Skeletal muscle satellite cell (primary cell): ENCODE data around the gene TMED5. TPM values are rescaled to one million over a fixed set of nuclear protein-coding genes. Genes with fewer than 3 reads are reported as not detected.

Experiments used
- H3K27me3 ChIP-seq: 2 replicates; pipeline ENCODE4 v1.7.0; 2013; ENCODE audit warnings: low read length; ENCODE audit not compliant: control insufficient read depth, insufficient read depth
- H3K36me3 ChIP-seq: 2 replicates; pipeline ENCODE4 v1.7.0; 2013; ENCODE audit warnings: mild to moderate bottlenecking, control low read depth, low read length; ENCODE audit not compliant: insufficient read depth
- H3K4me1 ChIP-seq: 2 replicates; pipeline ENCODE4 v1.7.0; 2013; ENCODE audit warnings: low read length; ENCODE audit not compliant: control insufficient read depth, insufficient read depth
- H3K4me2 ChIP-seq: 2 replicates; pipeline ENCODE4 v1.7.0; 2013; ENCODE audit warnings: mild to moderate bottlenecking, low read length
- H3K4me3 ChIP-seq: 2 replicates; pipeline ENCODE4 v1.7.0; 2013; ENCODE audit warnings: low read length
- H3K9ac ChIP-seq: 2 replicates; pipeline ENCODE4 v1.7.0; 2013; ENCODE audit warnings: mild to moderate bottlenecking, low read depth, low read length, moderate library complexity
- H3K9me3 ChIP-seq: replicated peaks from 2 replicates; pipeline ENCODE4 v1.7.0; 2013; ENCODE audit warnings: mild to moderate bottlenecking, control low read depth, low read length
- small RNA-seq: library from RNA; depleted of rRNA; stranded (forward); fragments of <200 nt; gene quantifications from one replicate; pipeline ENCODE3, GENCODE V24; 2012

The TMED5 gene

DNA sequence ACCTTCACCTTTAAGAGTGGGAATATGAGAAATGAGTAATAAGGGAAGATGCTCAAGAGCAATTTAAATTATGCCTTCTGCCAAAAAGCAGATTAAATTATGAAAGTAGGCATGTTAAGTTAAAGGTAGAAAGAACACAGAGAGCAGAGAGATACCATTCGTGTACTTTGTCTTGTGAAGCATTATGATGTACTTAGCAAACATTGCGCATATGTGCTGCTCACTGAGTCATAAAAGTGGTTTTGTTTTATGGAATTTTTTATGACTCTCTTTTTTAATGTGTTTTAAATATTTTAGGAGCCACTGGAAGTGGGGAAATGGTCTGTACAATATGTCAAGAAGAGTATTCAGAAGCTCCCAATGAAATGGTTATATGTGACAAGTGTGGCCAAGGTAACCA is 65.8 kb downstream of the TMED5 start:
- Histone ChIP-seq H3K9ac (no peak overlapping the region), H3K4me2 (peak overlapping the region; percentile 8), H3K4me3 (no peak overlapping the region), H3K27me3 (no peaks in the 10 kb centered on the region), H3K9me3 (no peaks in the 10 kb centered on the region), H3K36me3 (peaks cover 27% of the 10 kb centered on the region), H3K4me1 (peaks cover 25% of the 10 kb centered on the region)

GRCh38 chr1:93113127-93113526 is 67.1 kb downstream of the TMED5 start:
- peaks cover 14% of the 10 kb centered on the region for H3K36me3 ChIP-seq
- peaks cover 25% of the 10 kb centered on the region for H3K4me1 ChIP-seq
- no peaks in the 10 kb centered on the region for H3K27me3 ChIP-seq
- H3K9me3 ChIP-seq, result no peaks in the 10 kb centered on the region
- H3K9ac ChIP-seq, result no peak overlapping the region
- H3K4me3 ChIP-seq, result no peak overlapping the region
- no peak overlapping the region for H3K4me2 ChIP-seq

- Histone ChIP-seq H3K4me1 (peaks cover 25% of the 10 kb centered on the region), H3K36me3 (peaks cover 10% of the 10 kb centered on the region), H3K9ac (no peak overlapping the region), H3K4me3 (no peak overlapping the region), H3K9me3 (no peaks in the 10 kb centered on the region), H3K4me2 (peak overlapping the region; percentile 7), H3K27me3 (no peaks in the 10 kb centered on the region)
These were observed 68.7 kb downstream of the TMED5 start for GRCh38 chr1:93111561-93111960.

GRCh38 chr1:93111065-93111464 is 69.1 kb downstream of the TMED5 start:
- H3K36me3 ChIP-seq, result peaks cover 8% of the 10 kb centered on the region
- no peak overlapping the region for H3K9ac ChIP-seq
- H3K4me1 ChIP-seq, result peaks cover 25% of the 10 kb centered on the region

DNA sequence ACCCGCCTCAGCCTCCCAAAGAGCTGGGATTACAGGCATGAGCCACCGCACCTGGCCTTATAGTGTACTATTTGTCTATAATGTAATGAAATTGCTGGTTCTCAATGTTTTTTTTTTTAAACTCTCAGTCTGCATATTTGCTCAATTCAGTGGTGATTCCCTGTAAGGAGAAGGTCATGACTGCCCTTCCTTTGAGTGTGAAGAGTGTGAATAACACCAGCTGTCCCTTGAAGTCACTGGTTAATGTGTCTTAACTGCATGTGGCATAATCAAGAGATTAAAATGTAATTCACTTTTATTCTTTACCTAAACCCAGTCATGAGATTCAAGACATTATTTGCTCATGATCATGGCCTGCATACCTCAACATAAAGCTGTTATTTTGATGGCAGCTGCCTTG is 70.6 kb downstream of the TMED5 start:
- H3K36me3 ChIP-seq, result peaks cover 3% of the 10 kb centered on the region
- no peaks in the 10 kb centered on the region for H3K27me3 ChIP-seq
- no peak overlapping the region for H3K4me2 ChIP-seq
- no peak overlapping the region for H3K9ac ChIP-seq
- peaks cover 21% of the 10 kb centered on the region for H3K4me1 ChIP-seq
- no peaks in the 10 kb centered on the region for H3K9me3 ChIP-seq
- H3K4me3 ChIP-seq, result no peak overlapping the region

More at GRCh38 chr1:93111065-93111464, 69.1 kb downstream of the TMED5 start:
- no peaks in the 10 kb centered on the region for H3K27me3 ChIP-seq
- no peaks in the 10 kb centered on the region for H3K9me3 ChIP-seq
- no peak overlapping the region for H3K4me3 ChIP-seq
- peak overlapping the region; percentile 7 for H3K4me2 ChIP-seq

- peaks cover 3% of the 10 kb centered on the region for H3K36me3 ChIP-seq
- peaks cover 14% of the 10 kb centered on the region for H3K4me1 ChIP-seq
- H3K4me2 ChIP-seq, result no peak overlapping the region
- no peaks in the 10 kb centered on the region for H3K27me3 ChIP-seq
- H3K4me3 ChIP-seq, result no peak overlapping the region
- no peaks in the 10 kb centered on the region for H3K9me3 ChIP-seq
- H3K9ac ChIP-seq, result no peak overlapping the region
These were observed 71.9 kb downstream of the TMED5 start for GRCh38 chr1:93108335-93108734.

- Histone ChIP-seq H3K9ac (no peak overlapping the region), H3K36me3 (peaks cover 3% of the 10 kb centered on the region), H3K4me1 (peaks cover 14% of the 10 kb centered on the region), H3K9me3 (no peaks in the 10 kb centered on the region), H3K4me3 (no peak overlapping the region), H3K4me2 (no peak overlapping the region), H3K27me3 (no peaks in the 10 kb centered on the region)
These were observed 72.8 kb downstream of the TMED5 start for GRCh38 chr1:93107395-93107794.

DNA sequence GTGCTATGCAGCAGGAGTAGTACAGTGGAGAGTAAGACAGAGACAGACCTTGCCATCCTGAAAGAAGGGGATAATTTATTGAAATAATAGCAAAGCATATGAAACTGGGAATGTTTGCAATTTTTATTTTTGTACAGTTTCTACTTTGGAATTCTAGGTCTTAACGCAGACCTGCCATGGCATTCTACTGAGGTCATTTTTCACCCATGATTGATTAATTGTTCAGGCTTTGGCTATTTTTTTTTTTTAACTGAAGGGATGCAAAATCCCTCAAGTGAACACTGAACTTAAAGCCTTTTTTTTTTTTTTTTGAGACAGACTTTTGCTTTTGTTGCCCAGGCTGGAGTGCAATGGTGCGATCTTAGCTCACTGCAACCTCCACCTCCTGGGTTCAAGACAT is 74.0 kb downstream of the TMED5 start:
- H3K4me1 ChIP-seq, result peaks cover 6% of the 10 kb centered on the region
- H3K36me3 ChIP-seq, result peaks cover 3% of the 10 kb centered on the region
- H3K9me3 ChIP-seq, result no peaks in the 10 kb centered on the region
- H3K27me3 ChIP-seq, result no peaks in the 10 kb centered on the region
- H3K4me3 ChIP-seq, result no peak overlapping the region
- H3K4me2 ChIP-seq, result no peak overlapping the region
- no peak overlapping the region for H3K9ac ChIP-seq

DNA sequence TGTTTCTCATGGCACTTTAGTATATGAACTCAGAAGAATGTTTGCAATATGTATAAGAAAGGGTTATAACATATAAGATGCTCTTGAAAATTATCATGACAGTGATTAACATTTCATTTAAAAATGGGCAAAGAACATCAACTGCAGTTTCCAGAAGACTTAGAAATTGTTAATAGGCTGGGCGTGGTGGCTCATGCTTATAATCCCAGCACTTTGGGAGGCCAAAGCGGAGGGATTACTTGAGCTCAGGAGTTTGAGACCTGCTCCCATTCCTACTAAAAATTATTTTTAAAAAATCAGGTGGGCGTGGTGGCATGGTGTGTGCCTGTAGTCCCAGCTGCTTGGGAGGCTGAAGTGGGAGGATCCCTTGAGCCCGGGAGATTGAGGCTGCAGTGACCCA is 78.1 kb downstream of the TMED5 start:
- Histone ChIP-seq H3K4me2 (no peak overlapping the region), H3K27me3 (no peaks in the 10 kb centered on the region), H3K36me3 (peaks cover 3% of the 10 kb centered on the region), H3K9me3 (no peaks in the 10 kb centered on the region), H3K4me3 (no peak overlapping the region), H3K9ac (no peak overlapping the region), H3K4me1 (no peaks in the 10 kb centered on the region)

Small RNA genes within 50 kb of the gene (small RNA-seq; reads per million reads assigned to genes)
- gene AC126124.1, result not detected
